ENCODE data around the gene YWHAQ. TPM values are rescaled to one million over a fixed set of nuclear protein-coding genes. Genes with fewer than 3 reads are reported as not detected.
A peak's percentile ranks its signal among the peaks of the same experiment; 100 is the strongest.

The YWHAQ gene
- total RNA-seq, 4 donors from 2014 or later = 223 to 239 (median 230) TPM

- Histone ChIP-seq H3K4me1 (peaks cover 26 to 49% (median 46%) of the 10 kb centered on the region in 4 donors), H3K4me3 (no peak overlapping the region), H3K9me3 (peaks cover 0 to 3% (median under 1%) of the 10 kb centered on the region in 4 donors), H3K27me3 (no peaks in the 10 kb centered on the region), H3K27ac (replicated peaks in 1 of 4) (peak overlapping the region in 2 of 4 donors; percentile 40 to 57), H3K36me3 (peaks cover 0 to 26% (median 10%) of the 10 kb centered on the region in 4 donors)
- 88% methylated on average over 4 of the region's 4 CpGs for WGBS
- intact Hi-C loops (cut with DNase I) = no loop called here
- TF ChIP-seq POLR2A (IDR thresholded peaks at IDR 0.05; ENCODE audit: low read depth) (no peak), EP300 (IDR thresholded peaks at IDR 0.05) (no peak), POLR2AphosphoS5 (IDR thresholded peaks at IDR 0.05) (no peak), CTCF (IDR thresholded peaks at IDR 0.05) (no peak)
- DNase-seq (ENCODE audit: extremely low spot score) = no peak
Observed at GRCh38 chr2:9593925-9594324, 36.9 kb downstream of the YWHAQ start.

GRCh38 chr2:9592699-9593098 is 38.1 kb downstream of the YWHAQ start:
- Histone ChIP-seq H3K27me3 (no peaks in the 10 kb centered on the region), H3K9me3 (no peaks in the 10 kb centered on the region), H3K36me3 (peaks cover 0 to 31% (median 21%) of the 10 kb centered on the region in 4 donors), H3K4me1 (peaks cover 26 to 49% (median 47%) of the 10 kb centered on the region in 4 donors), H3K4me3 (no peak overlapping the region), H3K27ac (replicated peaks in 1 of 4) (no peak overlapping the region)
- intact Hi-C loops (cut with DNase I) = no loop called here
- no peak for DNase-seq (ENCODE audit: extremely low spot score)
- WGBS = 64% methylated on average over 3 of the region's 3 CpGs
- TF ChIP-seq POLR2A (IDR thresholded peaks at IDR 0.05; ENCODE audit: low read depth) (no peak), EP300 (IDR thresholded peaks at IDR 0.05) (no peak), POLR2AphosphoS5 (IDR thresholded peaks at IDR 0.05) (no peak), CTCF (IDR thresholded peaks at IDR 0.05) (no peak)

- TF ChIP-seq POLR2AphosphoS5 (IDR thresholded peaks at IDR 0.05) (no peak), CTCF (IDR thresholded peaks at IDR 0.05) (no peak), EP300 (IDR thresholded peaks at IDR 0.05) (no peak), POLR2A (IDR thresholded peaks at IDR 0.05; ENCODE audit: low read depth) (no peak)
- DNase-seq (ENCODE audit: extremely low spot score) = no peak
- Histone ChIP-seq H3K27me3 (no peaks in the 10 kb centered on the region), H3K4me1 (peaks cover 17 to 49% (median 41%) of the 10 kb centered on the region in 4 donors), H3K36me3 (peaks cover 0 to 51% (median 31%) of the 10 kb centered on the region in 4 donors), H3K4me3 (no peak overlapping the region), H3K27ac (replicated peaks in 1 of 4) (no peak overlapping the region), H3K9me3 (no peaks in the 10 kb centered on the region)
- WGBS = 92% methylated on average over 3 of the region's 3 CpGs
- intact Hi-C loops (cut with DNase I) = no loop called here
Observed at GRCh38 chr2:9590641-9591040, 40.2 kb downstream of the YWHAQ start.

GRCh38 chr2:9586465-9586864 is 44.3 kb downstream of the YWHAQ start:
- intact Hi-C loops (cut with DNase I) = no loop called here

More at GRCh38 chr2:9586465-9586864, 44.3 kb downstream of the YWHAQ start:
- H3K27ac ChIP-seq (replicated peaks in 1 of 4) = no peak overlapping the region
- peaks cover 0 to 27% (median 16%) of the 10 kb centered on the region in 4 donors for H3K4me1 ChIP-seq
- H3K27me3 ChIP-seq = no peaks in the 10 kb centered on the region
- WGBS = 90% methylated on average over 3 of the region's 3 CpGs
- TF ChIP-seq POLR2AphosphoS5 (IDR thresholded peaks at IDR 0.05) (no peak), EP300 (IDR thresholded peaks at IDR 0.05) (no peak), POLR2A (IDR thresholded peaks at IDR 0.05; ENCODE audit: low read depth) (no peak), CTCF (IDR thresholded peaks at IDR 0.05) (no peak)
- no peak overlapping the region for H3K4me3 ChIP-seq
- H3K36me3 ChIP-seq = peaks cover 4 to 77% (median 47%) of the 10 kb centered on the region in 4 donors
- DNase-seq (ENCODE audit: extremely low spot score) = no peak
- no peaks in the 10 kb centered on the region for H3K9me3 ChIP-seq
